ENCODE results near the gene GPR39.

The GPR39 gene

DNA sequence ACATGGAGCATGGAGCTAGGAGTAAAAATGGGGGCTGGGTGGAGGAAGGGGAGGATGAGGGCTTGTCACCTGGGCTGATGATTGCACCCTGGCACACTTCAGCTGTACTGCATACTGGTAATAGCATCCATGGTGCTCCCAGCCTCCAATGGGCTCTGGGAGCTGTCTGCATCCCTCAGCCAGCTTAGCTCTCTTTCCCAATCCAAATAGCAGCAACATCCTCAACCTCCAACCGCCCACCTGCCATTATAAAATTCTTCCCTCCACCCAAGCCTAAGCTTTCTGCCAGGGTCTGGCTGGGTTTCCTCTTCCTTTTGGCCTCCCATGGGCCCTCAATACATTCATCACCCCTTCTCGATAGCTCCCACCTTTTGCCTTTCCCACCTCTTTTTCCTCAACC lies 143.3 kb downstream of the GPR39 start:
- Histone ChIP-seq H3K27ac (ENCODE audit: low read length) (no peak overlapping the region), H3K4me3 (ENCODE audit: low read length in 2 of 2) (no peak overlapping the region), H3K9me3 (ENCODE audit: control insufficient read depth in 2 of 2, low read length in 2 of 2) (no peaks in the 10 kb centered on the region), H3K27me3 (ENCODE audit: control insufficient read depth in 1 of 2, insufficient read depth in 2 of 2, low read length in 2 of 2) (no peaks in the 10 kb centered on the region), H3K4me1 (ENCODE audit: control insufficient read depth, insufficient read depth, low read length) (peaks cover 6% of the 10 kb centered on the region), H3K9ac (ENCODE audit: low read length in 2 of 2) (no peak overlapping the region), H3K36me3 (ENCODE audit: control insufficient read depth in 2 of 2, insufficient read depth in 2 of 2, low read length in 2 of 2) (no peaks in the 10 kb centered on the region)

DNA sequence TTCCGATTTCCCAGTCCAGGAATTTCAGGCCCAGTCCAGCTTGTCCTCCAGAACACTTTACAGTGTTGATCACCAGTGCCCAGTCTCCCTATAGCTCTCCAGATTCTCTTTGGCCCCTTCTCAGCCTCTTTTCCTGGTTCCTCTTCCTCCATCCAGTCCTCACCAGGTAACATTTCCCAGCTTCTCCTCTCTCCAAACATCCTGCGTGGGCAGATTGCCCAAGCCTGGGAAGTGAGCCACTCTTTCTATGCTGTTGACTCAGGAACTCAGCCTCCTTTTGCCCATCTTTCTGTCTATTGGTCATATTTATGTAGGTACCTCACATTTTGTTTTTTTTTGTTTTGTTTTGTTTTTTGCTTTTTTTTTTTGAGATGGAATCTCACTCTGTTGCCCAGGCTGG lies 144.0 kb downstream of the GPR39 start:
- H3K4me3 ChIP-seq (ENCODE audit: low read length in 2 of 2) = no peak overlapping the region
- H3K27ac ChIP-seq (ENCODE audit: low read length) = no peak overlapping the region
- H3K36me3 ChIP-seq (ENCODE audit: control insufficient read depth in 2 of 2, insufficient read depth in 2 of 2, low read length in 2 of 2) = no peaks in the 10 kb centered on the region
- H3K4me1 ChIP-seq (ENCODE audit: control insufficient read depth, insufficient read depth, low read length) = peaks cover 6% of the 10 kb centered on the region
- H3K9me3 ChIP-seq (ENCODE audit: control insufficient read depth in 2 of 2, low read length in 2 of 2) = no peaks in the 10 kb centered on the region
- no peak overlapping the region for H3K9ac ChIP-seq (ENCODE audit: low read length in 2 of 2)
- H3K27me3 ChIP-seq (ENCODE audit: control insufficient read depth in 1 of 2, insufficient read depth in 2 of 2, low read length in 2 of 2) = no peaks in the 10 kb centered on the region

DNA sequence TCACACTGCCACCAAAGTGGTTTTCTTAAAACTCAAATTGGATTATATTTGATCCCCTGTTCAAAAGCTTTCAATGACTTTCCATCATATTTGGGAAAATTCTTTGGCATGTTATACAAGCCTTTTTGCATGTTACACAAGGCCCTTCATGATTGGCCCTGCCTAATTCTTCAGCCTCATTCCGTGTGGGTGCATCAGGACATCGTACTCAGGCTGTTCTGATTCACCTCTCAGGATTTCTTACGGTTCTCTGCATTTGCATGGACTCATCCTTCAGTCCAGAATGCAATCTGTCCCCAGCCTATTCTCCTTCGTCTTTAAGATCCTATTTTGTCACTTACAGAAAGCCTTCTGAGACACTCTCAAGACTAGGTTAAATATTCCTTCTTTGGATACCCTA lies 145.6 kb downstream of the GPR39 start:
- Histone ChIP-seq H3K4me1 (ENCODE audit: control insufficient read depth, insufficient read depth, low read length) (peaks cover 6% of the 10 kb centered on the region), H3K27ac (ENCODE audit: low read length) (no peak overlapping the region), H3K4me3 (ENCODE audit: low read length in 2 of 2) (no peak overlapping the region), H3K27me3 (ENCODE audit: control insufficient read depth in 1 of 2, insufficient read depth in 2 of 2, low read length in 2 of 2) (no peaks in the 10 kb centered on the region), H3K36me3 (ENCODE audit: control insufficient read depth in 2 of 2, insufficient read depth in 2 of 2, low read length in 2 of 2) (no peaks in the 10 kb centered on the region), H3K9me3 (ENCODE audit: control insufficient read depth in 2 of 2, low read length in 2 of 2) (no peaks in the 10 kb centered on the region), H3K9ac (ENCODE audit: low read length in 2 of 2) (no peak overlapping the region)

DNA sequence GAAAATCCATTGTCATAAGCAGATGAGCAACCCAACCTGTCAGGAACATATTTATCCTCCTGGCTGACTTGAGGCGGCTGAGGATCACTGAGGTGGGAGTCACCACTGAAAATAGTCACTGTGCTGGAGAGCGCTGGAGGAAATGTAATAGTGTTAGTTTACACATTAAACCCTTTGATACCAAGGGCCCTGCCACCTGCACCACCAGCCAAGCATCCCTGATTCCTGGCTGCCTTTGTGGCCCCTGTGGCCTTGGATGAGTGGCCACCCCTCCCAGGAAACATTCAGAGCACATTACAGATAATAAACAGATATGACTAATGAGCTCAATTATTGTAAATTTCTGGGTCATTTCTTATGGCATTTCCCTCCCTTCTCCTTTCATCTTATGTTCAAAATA lies 147.5 kb downstream of the GPR39 start:
- no peak overlapping the region for H3K9ac ChIP-seq (ENCODE audit: low read length in 2 of 2)
- no peaks in the 10 kb centered on the region for H3K4me1 ChIP-seq (ENCODE audit: control insufficient read depth, insufficient read depth, low read length)
- no peaks in the 10 kb centered on the region for H3K27me3 ChIP-seq (ENCODE audit: control insufficient read depth in 1 of 2, insufficient read depth in 2 of 2, low read length in 2 of 2)
- H3K36me3 ChIP-seq (ENCODE audit: control insufficient read depth in 2 of 2, insufficient read depth in 2 of 2, low read length in 2 of 2) = no peaks in the 10 kb centered on the region
- H3K27ac ChIP-seq (ENCODE audit: low read length) = no peak overlapping the region
- no peak overlapping the region for H3K4me3 ChIP-seq (ENCODE audit: low read length in 2 of 2)
- H3K9me3 ChIP-seq (ENCODE audit: control insufficient read depth in 2 of 2, low read length in 2 of 2) = no peaks in the 10 kb centered on the region

DNA sequence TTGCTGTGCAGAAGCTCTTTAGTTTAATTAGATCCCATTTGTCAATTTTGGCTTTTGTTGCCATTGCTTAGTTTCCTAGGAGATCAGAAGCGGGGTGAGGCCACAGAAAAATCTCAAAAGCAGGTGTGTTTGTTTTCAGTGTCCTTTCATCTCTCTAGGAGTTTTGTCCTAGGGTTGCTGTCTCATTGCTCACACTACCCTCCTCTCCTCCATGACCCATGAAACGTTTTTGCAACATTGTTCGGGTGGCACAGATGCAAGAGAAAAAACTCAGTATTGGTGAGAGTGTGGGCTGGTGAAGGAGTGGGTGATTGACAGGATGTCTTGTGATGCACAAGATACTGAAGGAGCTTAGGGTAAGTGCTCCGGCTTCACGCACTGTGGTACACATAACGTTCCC lies 149.8 kb downstream of the GPR39 start:
- Histone ChIP-seq H3K9me3 (ENCODE audit: control insufficient read depth in 2 of 2, low read length in 2 of 2) (no peaks in the 10 kb centered on the region), H3K36me3 (ENCODE audit: control insufficient read depth in 2 of 2, insufficient read depth in 2 of 2, low read length in 2 of 2) (no peaks in the 10 kb centered on the region), H3K27ac (ENCODE audit: low read length) (no peak overlapping the region)

DNA sequence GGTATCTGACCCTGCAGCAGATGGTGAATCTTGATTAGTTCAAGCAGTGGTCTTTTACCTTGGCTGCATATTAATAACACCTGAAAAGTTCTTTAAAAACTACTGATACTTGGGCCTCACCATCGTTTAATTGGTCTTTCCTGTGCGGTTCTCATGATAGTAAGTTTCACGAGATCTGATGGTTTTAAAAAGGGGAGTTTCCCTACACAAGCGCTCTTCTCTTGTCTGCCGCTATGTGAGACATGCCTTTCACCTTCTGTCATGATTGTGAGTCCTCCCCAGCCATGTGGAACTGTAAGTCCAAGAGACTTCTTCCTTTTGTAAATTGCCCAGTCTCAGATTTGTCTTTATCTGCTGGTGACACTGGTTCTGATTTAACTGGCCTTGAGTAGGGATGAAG lies 151.1 kb downstream of the GPR39 start:
- Histone ChIP-seq H3K27me3 (ENCODE audit: control insufficient read depth in 1 of 2, insufficient read depth in 2 of 2, low read length in 2 of 2) (no peaks in the 10 kb centered on the region), H3K27ac (ENCODE audit: low read length) (no peak overlapping the region), H3K4me3 (ENCODE audit: low read length in 2 of 2) (no peak overlapping the region), H3K36me3 (ENCODE audit: control insufficient read depth in 2 of 2, insufficient read depth in 2 of 2, low read length in 2 of 2) (no peaks in the 10 kb centered on the region), H3K4me1 (ENCODE audit: control insufficient read depth, insufficient read depth, low read length) (no peaks in the 10 kb centered on the region), H3K9ac (ENCODE audit: low read length in 2 of 2) (no peak overlapping the region), H3K9me3 (ENCODE audit: control insufficient read depth in 2 of 2, low read length in 2 of 2) (no peaks in the 10 kb centered on the region)

More for the DNA sequence above, 149.8 kb downstream of the GPR39 start:
- H3K27me3 ChIP-seq (ENCODE audit: control insufficient read depth in 1 of 2, insufficient read depth in 2 of 2, low read length in 2 of 2) = no peaks in the 10 kb centered on the region
- no peak overlapping the region for H3K9ac ChIP-seq (ENCODE audit: low read length in 2 of 2)
- no peaks in the 10 kb centered on the region for H3K4me1 ChIP-seq (ENCODE audit: control insufficient read depth, insufficient read depth, low read length)
- no peak overlapping the region for H3K4me3 ChIP-seq (ENCODE audit: low read length in 2 of 2)

DNA sequence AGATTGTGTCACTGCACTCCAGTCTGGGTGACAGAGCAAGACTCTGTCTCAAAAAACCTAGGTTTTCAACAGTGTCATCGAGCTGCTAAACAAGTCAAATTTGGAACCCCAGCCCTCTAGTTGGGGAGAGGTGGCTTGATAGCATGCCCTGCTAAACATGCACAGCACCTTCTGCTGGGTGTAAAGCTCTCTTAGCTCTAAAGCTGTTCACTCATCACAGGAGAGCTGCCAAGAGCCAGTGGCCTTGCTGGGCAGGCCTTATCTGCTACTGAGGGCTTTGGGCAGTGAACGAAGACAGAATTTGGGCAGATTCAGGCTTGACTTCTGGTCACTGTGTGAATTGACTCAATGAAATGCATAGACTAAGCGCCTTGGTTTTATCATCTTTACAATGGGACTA lies 152.1 kb downstream of the GPR39 start:
- Histone ChIP-seq H3K4me1 (ENCODE audit: control insufficient read depth, insufficient read depth, low read length) (no peaks in the 10 kb centered on the region), H3K27me3 (ENCODE audit: control insufficient read depth in 1 of 2, insufficient read depth in 2 of 2, low read length in 2 of 2) (no peaks in the 10 kb centered on the region), H3K9ac (ENCODE audit: low read length in 2 of 2) (no peak overlapping the region), H3K27ac (ENCODE audit: low read length) (no peak overlapping the region), H3K4me3 (ENCODE audit: low read length in 2 of 2) (no peak overlapping the region), H3K36me3 (ENCODE audit: control insufficient read depth in 2 of 2, insufficient read depth in 2 of 2, low read length in 2 of 2) (no peaks in the 10 kb centered on the region), H3K9me3 (ENCODE audit: control insufficient read depth in 2 of 2, low read length in 2 of 2) (no peaks in the 10 kb centered on the region)

DNA sequence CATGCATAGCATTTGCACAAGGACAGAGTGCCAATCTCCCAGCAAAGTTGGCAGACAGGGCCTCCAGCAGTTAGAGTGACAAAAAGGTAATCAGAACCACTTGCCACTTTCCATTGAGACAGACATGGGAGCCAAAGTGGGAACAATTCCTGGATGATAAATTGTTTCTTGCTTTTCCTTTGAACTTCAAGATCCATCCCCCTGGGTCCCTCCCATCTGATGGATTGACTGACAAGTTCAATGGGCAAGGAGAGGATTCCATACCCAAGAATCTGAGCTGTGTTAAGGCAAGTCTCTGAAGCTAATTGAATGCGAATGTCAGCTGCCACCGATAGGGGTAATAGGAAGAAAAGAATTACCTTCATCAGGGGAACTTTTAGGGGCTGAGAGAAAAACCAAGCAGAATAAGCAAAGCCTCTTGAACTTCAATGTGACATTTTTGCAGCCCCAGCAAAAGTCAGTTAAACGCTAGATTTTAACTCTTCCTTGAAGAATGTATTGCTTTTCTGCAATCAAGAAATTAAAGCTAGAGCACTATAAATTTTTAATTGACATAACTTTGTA lies 156.9 kb downstream of the GPR39 start:
- Histone ChIP-seq H3K9ac (ENCODE audit: low read length in 2 of 2) (no peak overlapping the region), H3K27me3 (ENCODE audit: control insufficient read depth in 1 of 2, insufficient read depth in 2 of 2, low read length in 2 of 2) (no peaks in the 10 kb centered on the region), H3K4me1 (ENCODE audit: control insufficient read depth, insufficient read depth, low read length) (no peaks in the 10 kb centered on the region), H3K36me3 (ENCODE audit: control insufficient read depth in 2 of 2, insufficient read depth in 2 of 2, low read length in 2 of 2) (no peaks in the 10 kb centered on the region), H3K9me3 (ENCODE audit: control insufficient read depth in 2 of 2, low read length in 2 of 2) (no peaks in the 10 kb centered on the region), H3K4me3 (ENCODE audit: low read length in 2 of 2) (no peak overlapping the region), H3K27ac (ENCODE audit: low read length) (no peak overlapping the region)

DNA sequence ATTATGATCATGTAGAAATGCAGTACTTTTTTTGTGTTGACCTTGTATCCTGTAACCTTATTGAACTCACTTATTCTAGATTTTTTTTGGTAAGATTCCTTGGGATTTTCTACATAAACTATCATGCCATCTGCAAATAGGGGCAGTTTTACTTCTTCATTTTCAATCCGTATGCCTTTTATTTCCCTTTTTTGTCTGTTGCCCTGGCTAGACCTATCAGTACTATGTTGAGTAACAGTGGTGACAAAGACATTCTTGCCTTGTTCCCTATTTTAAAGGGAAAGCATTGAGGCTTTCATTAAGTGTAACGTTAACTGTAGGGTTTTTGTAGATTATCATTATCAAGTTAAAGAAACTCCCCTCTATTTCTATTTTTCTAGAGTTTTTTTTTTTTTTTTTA lies 161.1 kb downstream of the GPR39 start:
- peaks cover 7% of the 10 kb centered on the region for H3K4me1 ChIP-seq (ENCODE audit: control insufficient read depth, insufficient read depth, low read length)
- H3K36me3 ChIP-seq (ENCODE audit: control insufficient read depth in 2 of 2, insufficient read depth in 2 of 2, low read length in 2 of 2) = no peaks in the 10 kb centered on the region
- H3K27me3 ChIP-seq (ENCODE audit: control insufficient read depth in 1 of 2, insufficient read depth in 2 of 2, low read length in 2 of 2) = no peaks in the 10 kb centered on the region
- no peak overlapping the region for H3K27ac ChIP-seq (ENCODE audit: low read length)
- no peak overlapping the region for H3K9ac ChIP-seq (ENCODE audit: low read length in 2 of 2)
- H3K4me3 ChIP-seq (ENCODE audit: low read length in 2 of 2) = no peak overlapping the region
- no peaks in the 10 kb centered on the region for H3K9me3 ChIP-seq (ENCODE audit: control insufficient read depth in 2 of 2, low read length in 2 of 2)

DNA sequence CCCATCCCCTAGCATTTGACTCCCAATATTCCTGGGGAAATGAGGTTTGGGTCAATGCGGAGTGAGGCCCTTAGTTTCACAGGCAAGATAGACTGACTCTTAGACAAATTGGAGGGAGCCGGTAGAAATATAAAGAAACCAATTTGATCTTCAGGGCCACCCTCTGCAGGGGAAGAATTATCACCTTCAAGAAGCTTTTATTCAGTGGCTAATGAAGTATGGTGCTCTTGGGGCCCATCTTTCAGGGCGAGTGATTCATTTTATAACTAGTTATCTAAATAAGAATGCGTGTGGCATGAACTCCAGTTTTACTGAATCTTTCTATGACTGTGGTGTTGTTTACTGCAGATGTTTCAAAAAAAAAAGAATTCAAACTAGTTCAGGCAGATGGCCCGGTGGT lies 165.0 kb downstream of the GPR39 start:
- Histone ChIP-seq H3K9ac (ENCODE audit: low read length in 2 of 2) (no peak overlapping the region), H3K27me3 (ENCODE audit: control insufficient read depth in 1 of 2, insufficient read depth in 2 of 2, low read length in 2 of 2) (no peaks in the 10 kb centered on the region), H3K4me3 (ENCODE audit: low read length in 2 of 2) (no peak overlapping the region), H3K36me3 (ENCODE audit: control insufficient read depth in 2 of 2, insufficient read depth in 2 of 2, low read length in 2 of 2) (no peaks in the 10 kb centered on the region), H3K4me1 (ENCODE audit: control insufficient read depth, insufficient read depth, low read length) (peaks cover 7% of the 10 kb centered on the region), H3K27ac (ENCODE audit: low read length) (no peak overlapping the region), H3K9me3 (ENCODE audit: control insufficient read depth in 2 of 2, low read length in 2 of 2) (no peaks in the 10 kb centered on the region)

DNA sequence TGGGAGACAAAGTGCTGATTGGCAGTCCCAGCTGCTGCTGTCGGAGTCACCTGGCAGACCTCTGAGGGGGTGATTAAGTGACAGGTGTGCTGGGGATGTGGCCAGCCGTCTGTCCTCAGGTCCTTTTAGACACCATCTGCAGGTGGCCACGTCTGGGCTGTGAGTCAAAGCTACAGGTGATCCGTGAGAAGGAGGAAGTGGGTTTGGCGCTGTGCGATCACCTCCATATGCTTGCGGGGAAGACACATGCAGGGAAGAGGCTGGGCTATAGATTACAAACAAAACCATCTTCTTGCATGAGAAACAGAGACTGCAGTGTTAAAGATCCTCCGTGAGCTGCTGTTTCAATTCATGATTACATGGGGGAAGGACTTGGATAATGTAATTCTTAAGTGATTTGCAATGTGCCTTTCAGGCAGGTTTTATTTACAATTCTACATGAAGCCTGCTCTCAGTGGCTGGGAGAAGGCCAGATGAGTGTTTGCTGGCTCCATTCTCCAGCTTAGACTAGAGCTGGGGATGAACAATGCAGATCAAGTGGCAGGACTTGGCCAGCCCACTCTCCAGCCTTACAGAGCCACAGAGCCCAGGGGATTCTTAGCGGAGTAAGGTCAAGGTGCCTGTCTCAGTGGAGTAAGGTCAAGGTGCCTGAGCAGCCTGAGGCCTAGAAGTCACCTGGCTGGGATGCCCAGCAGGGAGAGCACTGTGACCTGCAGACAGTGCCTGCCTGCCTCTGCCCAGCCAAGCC lies 165.6 kb downstream of the GPR39 start:
- peaks cover 7% of the 10 kb centered on the region for H3K4me1 ChIP-seq (ENCODE audit: control insufficient read depth, insufficient read depth, low read length)

More for the DNA sequence above, 165.6 kb downstream of the GPR39 start:
- Histone ChIP-seq H3K27ac (ENCODE audit: low read length) (no peak overlapping the region), H3K27me3 (ENCODE audit: control insufficient read depth in 1 of 2, insufficient read depth in 2 of 2, low read length in 2 of 2) (no peaks in the 10 kb centered on the region), H3K9me3 (ENCODE audit: control insufficient read depth in 2 of 2, low read length in 2 of 2) (no peaks in the 10 kb centered on the region), H3K9ac (ENCODE audit: low read length in 2 of 2) (no peak overlapping the region), H3K36me3 (ENCODE audit: control insufficient read depth in 2 of 2, insufficient read depth in 2 of 2, low read length in 2 of 2) (no peaks in the 10 kb centered on the region), H3K4me3 (ENCODE audit: low read length in 2 of 2) (no peak overlapping the region)
